ENCODE results near the gene RAB11FIP4.

DNA sequence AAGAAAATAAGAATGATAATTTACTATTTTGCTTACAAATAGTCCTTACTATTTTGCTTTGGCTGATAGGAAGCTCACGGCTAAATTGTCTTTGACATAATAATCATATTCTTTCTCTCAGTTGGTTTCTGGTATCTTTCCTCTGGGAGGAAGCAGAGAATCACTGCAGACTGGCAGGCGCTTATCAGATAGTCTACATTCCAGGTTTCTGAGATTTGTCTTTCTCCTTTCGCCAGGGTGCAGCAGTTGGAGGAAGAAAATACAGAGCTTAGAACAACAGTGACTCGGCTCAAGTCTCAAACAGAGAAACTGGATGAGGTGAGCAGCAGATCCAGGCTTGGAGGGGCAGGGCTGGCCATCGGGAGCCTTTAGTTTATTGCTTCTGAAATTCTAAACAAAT lies 136.1 kb downstream of the RAB11FIP4 start:
- no peak for TF ChIP-seq TAF1 (IDR thresholded peaks at IDR 0.05; ENCODE audit: borderline replicate concordance, low read depth, low read length)
- no peak for TF ChIP-seq POLR2AphosphoS5 (IDR thresholded peaks at IDR 0.05; ENCODE audit: low read depth, low read length)
- TF ChIP-seq POLR2A (IDR thresholded peaks at IDR 0.05; ENCODE audit: low read depth, low read length) = no peak
